Heart left ventricle (tissue), 16 donors: ENCODE measurements around the gene IFI27. TPM values are rescaled to one million over a fixed set of nuclear protein-coding genes. Genes with fewer than 3 reads are reported as not detected.

Experiments used
- ATAC-seq, 4 donors: fragments of 200-7000 bp; cut with Tn5 transposase; one replicate each; pipeline ENCODE4 v1.9.1; 2020 to 2022; ENCODE audit warnings: moderate library complexity in 4 of 4, mild to moderate bottlenecking in 3 of 4, moderate number of reproducible peaks in 1 of 4
- DNase-seq, 5 donors: peaks; one replicate each; pipeline ENCODE4 v3.0.0-alpha.2; 2020
- H3K27ac ChIP-seq, 12 donors: fragments of 200-600 bp; sonication (generic) in 4 of 12; one replicate each; pipeline versions ENCODE4 v1.5.0 to v1.8.0; 2016 to 2022; ENCODE audit warnings: mild to moderate bottlenecking in 2 of 12
- H3K27me3 ChIP-seq, 9 donors: fragments of 200-600 bp; sonication (generic) in 2 of 9; one replicate each; pipeline versions ENCODE4 v1.5.1 to v1.8.0; 2016 to 2022; ENCODE audit warnings: mild to moderate bottlenecking in 3 of 9
- H3K36me3 ChIP-seq, 9 donors: fragments of 200-600 bp; sonication (generic) in 2 of 9; one replicate each; pipeline versions ENCODE4 v1.5.0 to v1.8.0; 2018 to 2022; ENCODE audit warnings: mild to moderate bottlenecking in 2 of 9
- H3K4me1 ChIP-seq, 12 donors: fragments of 200-600 bp; sonication (generic) in 4 of 12; one replicate each; pipeline versions ENCODE4 v1.5.0 to v1.8.0; 2016 to 2022; ENCODE audit warnings: mild to moderate bottlenecking in 3 of 12
- H3K4me3 ChIP-seq, 12 donors: fragments of 200-600 bp; sonication (generic) in 4 of 12; one replicate each; pipeline versions ENCODE4 v1.5.0 to v1.8.0; 2017 to 2022; ENCODE audit warnings: mild to moderate bottlenecking in 9 of 12, moderate library complexity in 4 of 12
- H3K9me3 ChIP-seq, 12 donors: fragments of 200-600 bp; sonication (generic) in 4 of 12; one replicate each; pipeline versions ENCODE4 v1.5.0 to v1.8.0; 2016 to 2022; ENCODE audit warnings: mild to moderate bottlenecking in 1 of 12
- POLR2A ChIP-seq, 2 donors: fragments of 450-650 bp; IDR thresholded peaks; one replicate each; pipeline ENCODE4 v1.6.1; 2017; ENCODE audit warnings: antibody characterized with exemption in 2 of 2, mild to moderate bottlenecking in 2 of 2, moderate library complexity in 2 of 2
- WGBS, 4 donors: extraction: QIAGEN DNeasy Blood & Tissue Kit in 2 of 4; methylation state at CpG; one replicate each; pipeline versions ENCODE4 v1.1.5 to v1.1.7; 2013 to 2018; 5-methylcytosine and 5-hydroxymethylcytosine counted together
- intact Hi-C, 10 donors: fragments of 100-400 bp; cut with DNase I; formaldehyde crosslinking; loops; one replicate each; pipeline versions ENCODE4 v1.11.1 to v1.14.2; 2022
- polyA plus RNA-seq, 2 donors: library from polyadenylated mRNA; stranded (reverse); fragments of 200-250 nt; gene quantifications; one replicate each; pipeline ENCODE4 v1.2.3, GENCODE V29; 2013
- total RNA-seq, 9 donors: library from RNA; depleted of rRNA in 2 of 9; stranded (reverse); fragments of >200 nt in 2 of 9; fragmentation: NEBNext Ultra II Directional in 3 of 9; extraction: Animal tissue kit (Norgen Biotek cat#: 25700) in 3 of 9; gene quantifications; one replicate each; pipeline versions ENCODE4 v1.1.0 to v1.2.4, GENCODE V29; 2016 to 2023
- TF ChIP-seq, protein P1 (sequence below), 12 donors: fragments of 200-600 bp; sonication (generic) in 4 of 12; IDR thresholded peaks; one replicate each; pipeline versions ENCODE4 v1.5.0 to v1.8.0; 2018 to 2022; ENCODE audit warnings: antibody characterized with exemption in 12 of 12, mild to moderate bottlenecking in 5 of 12
- donor health status: ischemic (EF 13 %, LVEDD 7.1; RV severe dilation, severe dysfunction).
- donor health status: healthy with polysubstance abuse.
- donor health status: DM: no; HTN: yes; CAD: no.
- donor health status: DM: no; HTN: no; CAD: no.
- donor health status: ischemic (EF 25% LVEDD 6.9; RV normal size, moderate dysfunction).
- donor health status: ischemic (EF 25% LVEDD 5.7; RV mildly dilated, moderate dysfunction).
- donor health status: healthy.
- donor health status: DM: yes; HTN: yes; CAD: no.
- donor health status: ischemic (EF 35%, LVEDD 5.7; RV mildly dilated, moderate dysfunction).
- donor health status: nonischemic (EF 11% LVEDD 7.7; RV severe dilation, severe dysfunction).
- donor health status: DM: yes; HTN: yes; CAD: no.
- donor health status: PGD.
- donor health status: ischemic (EF 29% LVEDD 5.4; RV normal size, mild dysfunction).
- donor health status: nonischemic (EF 23%, LVEDD 6.1; RV moderate dilation, normal function).

The IFI27 gene
- total and polyA plus RNA-seq, 11 donors = 135 to 469 (median 262) TPM

DNA sequence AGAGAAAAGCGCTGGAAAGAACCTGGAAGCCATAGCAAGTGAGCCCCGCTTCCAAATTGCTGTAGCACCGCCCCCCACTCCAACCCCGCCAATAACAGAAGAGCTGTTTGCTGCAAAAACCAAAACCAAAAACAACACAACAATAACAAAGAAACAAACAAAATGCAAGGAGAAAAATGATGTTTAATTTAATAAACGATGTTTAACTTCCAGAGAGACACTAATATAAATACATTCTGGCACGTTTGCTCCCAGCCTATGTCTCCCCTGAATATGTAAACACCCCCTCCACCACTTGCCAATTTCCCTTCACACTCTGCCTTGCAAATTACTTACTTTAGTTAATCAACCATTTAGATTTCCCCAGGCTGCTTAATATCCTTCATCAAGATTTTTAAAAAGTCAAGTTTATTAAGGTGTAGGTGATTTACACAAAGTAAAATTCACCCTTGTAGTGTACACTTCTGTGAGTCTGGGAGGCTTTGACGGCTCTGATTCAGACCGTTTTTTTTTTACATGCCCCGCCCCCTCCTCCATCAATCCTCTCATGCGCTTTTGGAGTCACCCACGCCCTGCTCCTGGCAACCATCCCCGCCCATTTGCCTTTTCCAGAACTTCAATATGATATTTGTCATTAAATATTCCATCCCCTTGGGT, 19.4 kb downstream of the IFI27 start:
- Histone ChIP-seq H3K4me3 (peak overlapping the region; percentile 3 to 73 (median 60)), H3K36me3 (peaks cover 0 to 12% (median 0%) of the 10 kb centered on the region in 9 donors), H3K9me3 (no peaks in the 10 kb centered on the region), H3K27me3 (no peaks in the 10 kb centered on the region), H3K4me1 (peaks cover 0 to 18% (median 8%) of the 10 kb centered on the region in 12 donors), H3K27ac (peak overlapping the region; percentile 3 to 88 (median 76))
- intact Hi-C loops = loop anchor here in 8 of 10 donors (2.0 to 10.0 kb wide), 9 partner anchors 47 to 357 kb away; partner anchors contain the start of genes DDX24 (in 3 of the 8) and IFI27L1 (in 3 of the 8)
- TF ChIP-seq, protein P1, sequence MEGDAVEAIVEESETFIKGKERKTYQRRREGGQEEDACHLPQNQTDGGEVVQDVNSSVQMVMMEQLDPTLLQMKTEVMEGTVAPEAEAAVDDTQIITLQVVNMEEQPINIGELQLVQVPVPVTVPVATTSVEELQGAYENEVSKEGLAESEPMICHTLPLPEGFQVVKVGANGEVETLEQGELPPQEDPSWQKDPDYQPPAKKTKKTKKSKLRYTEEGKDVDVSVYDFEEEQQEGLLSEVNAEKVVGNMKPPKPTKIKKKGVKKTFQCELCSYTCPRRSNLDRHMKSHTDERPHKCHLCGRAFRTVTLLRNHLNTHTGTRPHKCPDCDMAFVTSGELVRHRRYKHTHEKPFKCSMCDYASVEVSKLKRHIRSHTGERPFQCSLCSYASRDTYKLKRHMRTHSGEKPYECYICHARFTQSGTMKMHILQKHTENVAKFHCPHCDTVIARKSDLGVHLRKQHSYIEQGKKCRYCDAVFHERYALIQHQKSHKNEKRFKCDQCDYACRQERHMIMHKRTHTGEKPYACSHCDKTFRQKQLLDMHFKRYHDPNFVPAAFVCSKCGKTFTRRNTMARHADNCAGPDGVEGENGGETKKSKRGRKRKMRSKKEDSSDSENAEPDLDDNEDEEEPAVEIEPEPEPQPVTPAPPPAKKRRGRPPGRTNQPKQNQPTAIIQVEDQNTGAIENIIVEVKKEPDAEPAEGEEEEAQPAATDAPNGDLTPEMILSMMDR (IDR thresholded peaks at IDR 0.05) = peak in 2 of 12 donors; percentile 0 to 3
- TF ChIP-seq POLR2A (IDR thresholded peaks at IDR 0.05) = no peak
- ATAC-seq = peak in 3 of 4 donors; percentile 47 to 73 (median 50)
- peak in 4 of 5 donors; percentile 58 to 72 (median 66) for DNase-seq
- WGBS, 4 donors = 0 to 1% (median 1%) methylated on average over 12 of the region's 12 CpGs

DNA sequence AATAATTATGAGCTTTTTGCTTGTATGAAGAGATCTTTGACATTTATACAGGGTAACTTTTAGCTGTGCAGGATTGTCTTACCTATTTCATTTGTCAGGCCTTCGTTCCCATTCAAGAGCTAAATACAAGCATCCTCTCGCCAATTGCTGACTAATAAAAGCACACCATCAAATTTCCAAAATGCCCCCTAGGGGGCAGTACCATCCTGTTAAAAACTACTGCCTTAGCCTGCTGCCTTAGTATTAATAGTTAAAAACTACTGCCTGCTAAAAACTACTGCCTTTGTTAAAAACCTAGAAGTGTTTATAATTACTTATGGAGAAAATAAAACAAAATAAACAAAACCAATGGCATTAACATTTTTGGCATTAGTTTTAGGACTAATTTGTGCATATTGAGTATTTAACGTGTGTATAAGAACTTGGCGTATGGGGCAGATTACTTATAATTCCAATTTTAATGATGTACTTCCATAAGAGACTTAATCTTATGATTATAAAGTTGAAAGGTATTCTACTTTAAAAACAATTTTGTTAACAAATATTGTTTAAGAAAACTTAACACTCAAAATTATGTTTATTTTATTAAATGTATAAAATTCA, 21.9 kb downstream of the IFI27 start:
- H3K36me3 ChIP-seq = peaks cover 0 to 3% (median 0%) of the 10 kb centered on the region in 9 donors
- 43 to 46% (median 45%) methylated on average over 4 of the region's 4 CpGs for WGBS, 4 donors
- TF ChIP-seq POLR2A (IDR thresholded peaks at IDR 0.05) = no peak
- TF ChIP-seq, protein P1 (IDR thresholded peaks at IDR 0.05) = peak; percentile 75 to 87 (median 83)
- H3K9me3 ChIP-seq = peaks cover 0 to 12% (median 0%) of the 10 kb centered on the region in 12 donors
- no peak overlapping the region for H3K27ac ChIP-seq
- no peak overlapping the region for H3K4me3 ChIP-seq
- H3K27me3 ChIP-seq = no peaks in the 10 kb centered on the region
- DNase-seq (no peak), ATAC-seq (no peak)
- intact Hi-C loops = loop anchor here in 7 of 10 donors (5.0 to 10.0 kb wide), 7 partner anchors 45 to 355 kb away; partner anchors contain the start of genes DDX24 (in 1 of the 7) and IFI27L1 (in 1 of the 7)
- peaks cover 0 to 18% (median 8%) of the 10 kb centered on the region in 12 donors for H3K4me1 ChIP-seq

DNA sequence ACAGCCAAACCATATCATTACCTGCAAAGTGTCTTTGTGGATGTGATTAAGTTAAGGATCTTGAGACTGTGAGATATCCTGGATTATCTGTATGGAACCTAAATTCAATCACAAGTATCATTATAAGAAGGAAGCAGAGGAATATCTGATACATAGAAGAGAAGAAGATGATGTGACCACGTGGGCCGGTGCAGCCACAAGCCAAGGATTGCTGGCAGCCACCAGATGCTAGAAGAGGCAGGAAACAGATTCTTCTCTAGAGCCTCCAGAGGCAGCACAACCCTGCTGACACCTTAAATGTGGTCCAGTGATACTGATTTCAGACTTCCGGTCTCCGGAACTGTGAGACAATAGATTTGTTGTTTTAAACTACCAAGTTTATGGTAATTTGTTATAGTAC, 24.9 kb downstream of the IFI27 start:
- 72 to 81% (median 76%) methylated on average over 4 of the region's 4 CpGs for WGBS, 4 donors
- intact Hi-C loops = loop anchor here (5.0 to 10.0 kb wide), 6 partner anchors 42 to 349 kb away; no protein-coding TSS in a partner anchor
- DNase-seq (no peak), ATAC-seq (no peak)
- peaks cover 0 to 1% (median 0%) of the 10 kb centered on the region in 12 donors for H3K4me1 ChIP-seq
- H3K36me3 ChIP-seq = no peaks in the 10 kb centered on the region
- peaks cover 0 to 12% (median 0%) of the 10 kb centered on the region in 12 donors for H3K9me3 ChIP-seq
- no peaks in the 10 kb centered on the region for H3K27me3 ChIP-seq
- no peak overlapping the region for H3K4me3 ChIP-seq
- no peak for TF ChIP-seq POLR2A (IDR thresholded peaks at IDR 0.05)
- TF ChIP-seq, protein P1 (IDR thresholded peaks at IDR 0.05) = no peak
- H3K27ac ChIP-seq = no peak overlapping the region
